HCT116 (cell line): ENCODE measurements around the gene RANBP9.

Source experiments
- EGR1 ChIP-seq: IDR thresholded peaks from 2 replicates; pipeline ENCODE4 v1.6.1; 2012; ENCODE audit warnings: low read depth
- ZFX ChIP-seq: fragments of 450-650 bp; IDR thresholded peaks from 2 replicates; pipeline ENCODE4 v1.6.1; 2017
- ZNF274 ChIP-seq: fragments of 200-500 bp; sonication (Bioruptor generic); IDR thresholded peaks from 2 replicates; pipeline ENCODE4 v1.6.1; 2014; ENCODE audit warnings: mild to moderate bottlenecking, low read depth, low read length, inconsistent platforms
- TF ChIP-seq, protein P1 (sequence below), 3 experiments: fragments of 200-600 bp in 1 of 3; sonication (generic) in 1 of 3; IDR thresholded peaks in 2 of 3; conservative IDR thresholded peaks in 1 of 3; 2 replicates each; pipeline ENCODE4 v1.5.1; 2012 to 2017; ENCODE audit warnings: low read depth in 2 of 3, low read length in 2 of 3, antibody characterized with exemption in 1 of 3, borderline replicate concordance in 1 of 3, control low read depth in 1 of 3, mild to moderate bottlenecking in 1 of 3, mixed read lengths in 1 of 3, mixed run types in 1 of 3, moderate library complexity in 1 of 3; ENCODE audit not compliant: insufficient read depth in 1 of 3

DNA sequence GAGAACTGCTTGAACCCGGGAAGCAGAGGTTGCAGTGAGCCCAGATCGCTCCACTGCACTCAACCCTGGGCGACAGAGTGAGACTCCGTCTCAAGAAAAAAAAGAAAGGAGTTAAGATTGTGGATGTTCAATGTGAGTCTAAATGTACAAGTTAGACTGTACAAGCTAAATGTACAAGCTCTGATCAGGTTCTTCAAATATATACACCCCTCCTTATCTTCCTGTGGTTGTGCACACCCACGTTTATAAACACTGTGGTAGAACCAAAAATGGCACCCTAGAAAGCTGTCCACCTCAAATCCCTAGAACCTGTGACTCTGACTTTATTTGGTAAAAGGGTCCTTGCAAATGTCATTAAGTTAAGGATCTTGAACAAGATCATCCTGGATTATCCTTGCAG lies 11.2 kb upstream of the RANBP9 start:
- no peak for TF ChIP-seq EGR1
- TF ChIP-seq, protein P1, sequence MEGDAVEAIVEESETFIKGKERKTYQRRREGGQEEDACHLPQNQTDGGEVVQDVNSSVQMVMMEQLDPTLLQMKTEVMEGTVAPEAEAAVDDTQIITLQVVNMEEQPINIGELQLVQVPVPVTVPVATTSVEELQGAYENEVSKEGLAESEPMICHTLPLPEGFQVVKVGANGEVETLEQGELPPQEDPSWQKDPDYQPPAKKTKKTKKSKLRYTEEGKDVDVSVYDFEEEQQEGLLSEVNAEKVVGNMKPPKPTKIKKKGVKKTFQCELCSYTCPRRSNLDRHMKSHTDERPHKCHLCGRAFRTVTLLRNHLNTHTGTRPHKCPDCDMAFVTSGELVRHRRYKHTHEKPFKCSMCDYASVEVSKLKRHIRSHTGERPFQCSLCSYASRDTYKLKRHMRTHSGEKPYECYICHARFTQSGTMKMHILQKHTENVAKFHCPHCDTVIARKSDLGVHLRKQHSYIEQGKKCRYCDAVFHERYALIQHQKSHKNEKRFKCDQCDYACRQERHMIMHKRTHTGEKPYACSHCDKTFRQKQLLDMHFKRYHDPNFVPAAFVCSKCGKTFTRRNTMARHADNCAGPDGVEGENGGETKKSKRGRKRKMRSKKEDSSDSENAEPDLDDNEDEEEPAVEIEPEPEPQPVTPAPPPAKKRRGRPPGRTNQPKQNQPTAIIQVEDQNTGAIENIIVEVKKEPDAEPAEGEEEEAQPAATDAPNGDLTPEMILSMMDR (IDR thresholded peaks at IDR 0.05 in 2 of 3, conservative IDR thresholded peaks at IDR 0.05 in 1 of 3; ENCODE audit: borderline replicate concordance in 1 of 3, insufficient read depth in 1 of 3, low read depth in 2 of 3, low read length in 2 of 3) = no peak
- no peak for TF ChIP-seq ZFX
- no peak for TF ChIP-seq ZNF274
